ENCODE data around the gene HINT2. TPM values are rescaled to one million over a fixed set of nuclear protein-coding genes. Genes with fewer than 3 reads are reported as not detected.
A peak's percentile ranks its signal among the peaks of the same experiment; 100 is the strongest.

Gene HINT2
- 30.9 and 35.9 TPM in 2 replicates for total RNA-seq (2021)
- long read RNA-seq, transcript HINT2-201 (5 exons, 628 nt): major isoform, 7 of 10 reads
- long read RNA-seq, partial matches to known transcripts: 0 of 10 reads
- long read RNA-seq, other reads (novel, unspliced or antisense): 2 of 10 reads

DNA sequence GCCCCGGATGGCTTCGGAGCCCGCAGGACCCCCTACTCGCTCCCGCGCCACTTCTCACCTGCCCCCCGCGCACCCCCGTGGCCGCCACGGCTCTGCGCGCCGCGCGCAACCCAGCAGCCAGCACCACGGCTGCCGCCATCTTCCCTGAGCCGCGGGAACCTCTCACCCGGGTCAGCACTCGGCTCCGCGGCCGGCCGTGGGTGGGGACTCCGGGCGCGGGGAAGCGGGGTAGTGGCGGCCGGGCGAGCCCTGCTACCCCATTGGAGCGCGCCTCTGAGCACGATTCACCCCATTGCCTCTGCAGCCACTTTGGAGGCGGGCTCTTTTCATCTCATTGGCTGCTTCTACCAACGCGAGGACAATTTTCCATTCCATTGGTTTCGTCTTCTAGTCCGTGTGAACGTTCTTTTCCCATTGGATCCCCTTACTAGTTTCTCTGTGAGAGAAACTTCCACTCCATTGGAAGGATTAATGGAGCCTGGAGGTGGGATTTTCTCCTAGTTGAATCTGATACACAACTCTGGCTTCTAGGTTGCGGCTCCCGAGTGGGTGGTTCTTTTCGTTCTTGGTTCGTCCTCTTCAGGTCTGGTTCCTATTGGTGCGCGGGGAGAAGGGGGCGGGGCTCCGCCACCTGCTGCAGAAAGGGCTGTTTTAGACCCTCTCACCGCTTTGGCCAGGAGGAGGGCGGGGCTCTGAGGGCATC, at the start of gene HINT2:
Gene HINT2 (minus strand): TSS at position 202 of the 703 bp plus-strand sequence. CDS start 63 bp downstream, at position 139.
- H2BK12ac ChIP-seq (ENCODE audit: insufficient read length, low read depth, low read length): no peak within 1 kb of the TSS
- no peaks in the 10 kb centered on the region for H3K79me1 ChIP-seq (ENCODE audit: insufficient read depth, low read depth, low read length, poor library complexity, severe bottlenecking)
- no peak within 1 kb of the TSS for H4K91ac ChIP-seq (ENCODE audit: insufficient read length, low read depth, low read length)
- H3K9me3 ChIP-seq (ENCODE audit: control insufficient read depth, low read depth, low read length): no peaks in the 10 kb centered on the region
- H2BK5ac ChIP-seq (ENCODE audit: insufficient read length, low read length): no peak within 1 kb of the TSS
- no peak within 1 kb of the TSS for H2BK20ac ChIP-seq (ENCODE audit: low read depth, low read length, poor library complexity, severe bottlenecking)
- H4K5ac ChIP-seq (ENCODE audit: insufficient read length, low read depth, low read length): no peak within 1 kb of the TSS
- no peaks in the 10 kb centered on the region for H3K27me3 ChIP-seq (ENCODE audit: insufficient read depth, low read length)
- Mint-ChIP-seq H3K36me3 (ENCODE audit: insufficient read depth in 1 of 3, low read depth in 3 of 3) (peaks cover 0 to 8% (median 5%) of the 10 kb centered on the region in 3 experiments; a peak in 4 of 7 replicates), H3K27me3 (ENCODE audit: low read depth) (peaks cover 12% of the 10 kb centered on the region), H3K27ac (peak within 1 kb of the TSS; percentile 96 to 99 (median 98)), H3K9me3 (no peaks in the 10 kb centered on the region; a peak in 1 of 5 replicates), H3K4me3 (peak within 1 kb of the TSS; percentile 84 to 92), H3K4me1 (peaks cover 20 to 21% of the 10 kb centered on the region in 2 experiments)
- no peak within 1 kb of the TSS for H3K23ac ChIP-seq (ENCODE audit: insufficient read length, low read depth, low read length)
- no peak within 1 kb of the TSS for H4K8ac ChIP-seq (replicated peaks; ENCODE audit: insufficient read length, low read depth, low read length)
- H3K23me2 ChIP-seq (ENCODE audit: insufficient read length, low read depth, low read length, poor library complexity, severe bottlenecking): peaks cover 9% of the 10 kb centered on the region
- TF ChIP-seq, protein P1, sequence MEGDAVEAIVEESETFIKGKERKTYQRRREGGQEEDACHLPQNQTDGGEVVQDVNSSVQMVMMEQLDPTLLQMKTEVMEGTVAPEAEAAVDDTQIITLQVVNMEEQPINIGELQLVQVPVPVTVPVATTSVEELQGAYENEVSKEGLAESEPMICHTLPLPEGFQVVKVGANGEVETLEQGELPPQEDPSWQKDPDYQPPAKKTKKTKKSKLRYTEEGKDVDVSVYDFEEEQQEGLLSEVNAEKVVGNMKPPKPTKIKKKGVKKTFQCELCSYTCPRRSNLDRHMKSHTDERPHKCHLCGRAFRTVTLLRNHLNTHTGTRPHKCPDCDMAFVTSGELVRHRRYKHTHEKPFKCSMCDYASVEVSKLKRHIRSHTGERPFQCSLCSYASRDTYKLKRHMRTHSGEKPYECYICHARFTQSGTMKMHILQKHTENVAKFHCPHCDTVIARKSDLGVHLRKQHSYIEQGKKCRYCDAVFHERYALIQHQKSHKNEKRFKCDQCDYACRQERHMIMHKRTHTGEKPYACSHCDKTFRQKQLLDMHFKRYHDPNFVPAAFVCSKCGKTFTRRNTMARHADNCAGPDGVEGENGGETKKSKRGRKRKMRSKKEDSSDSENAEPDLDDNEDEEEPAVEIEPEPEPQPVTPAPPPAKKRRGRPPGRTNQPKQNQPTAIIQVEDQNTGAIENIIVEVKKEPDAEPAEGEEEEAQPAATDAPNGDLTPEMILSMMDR (conservative IDR thresholded peaks at IDR 0.05): no peak; the same call in 2 of the 3 replicates
- no peak within 1 kb of the TSS for H3K56ac ChIP-seq (ENCODE audit: insufficient read length, low read depth, low read length)
- H3K4ac ChIP-seq (ENCODE audit: low read depth, low read length): no peak within 1 kb of the TSS; the same call in 1 of the 2 replicates
- H2BK120ac ChIP-seq (ENCODE audit: low read depth, low read length, poor library complexity, severe bottlenecking): peak within 1 kb of the TSS; percentile 24
- H2AFZ ChIP-seq (ENCODE audit: low read length): peak within 1 kb of the TSS; percentile 4
- peak; percentile 99 for DNase-seq
- H3K4me2 ChIP-seq (ENCODE audit: insufficient read depth, insufficient read length, low read length): peak within 1 kb of the TSS; percentile 55
- H4K20me1 ChIP-seq (ENCODE audit: control insufficient read depth, insufficient read depth, insufficient read length): no peaks in the 10 kb centered on the region
- peak within 1 kb of the TSS; percentile 73 for H3K9ac ChIP-seq (ENCODE audit: extremely low read depth, insufficient read length, low read length)
- H3K18ac ChIP-seq (ENCODE audit: insufficient read length, low read depth, low read length): peak within 1 kb of the TSS; percentile 86
- no peak within 1 kb of the TSS for H2BK15ac ChIP-seq (ENCODE audit: low read depth, low read length)
- peak within 1 kb of the TSS; percentile 58 for H3K27ac ChIP-seq (ENCODE audit: insufficient read length, low read depth, low read length)
- H3T11ph ChIP-seq (ENCODE audit: low read length): peak within 1 kb of the TSS; percentile 2
- no peaks in the 10 kb centered on the region for H3K79me2 ChIP-seq (ENCODE audit: insufficient read depth, low read length)
- no CpG with 5 or more reads among the region's 52 CpGs for WGBS (ENCODE audit: extremely low coverage, insufficient read length, low lambda C conversion rate)
- H3K4me1 ChIP-seq (ENCODE audit: insufficient read depth, low read length): no peaks in the 10 kb centered on the region
- no peak within 1 kb of the TSS for H2AK5ac ChIP-seq (ENCODE audit: insufficient read length, low read length)
- H3K14ac ChIP-seq (ENCODE audit: insufficient read depth, low read length): peak within 1 kb of the TSS; percentile 84

All from H9 (cell line).